Stomach (tissue), 9 donors: ENCODE measurements around the gene GEMIN5. TPM values are rescaled to one million over a fixed set of nuclear protein-coding genes. Genes with fewer than 3 reads are reported as not detected.

Experiments
- DNase-seq, 2 donors: peaks; one replicate each; pipeline versions ENCODE4 v3.0.0 to v3.0.0-alpha.2; 2013 to 2019
- H3K27ac ChIP-seq, 5 donors: fragments of 200-600 bp in 4 of 5; sonication (generic) in 4 of 5; one replicate each; pipeline ENCODE4 v1.5.1; 2013 to 2019; ENCODE audit warnings: mild to moderate bottlenecking in 1 of 5, moderate library complexity in 1 of 5
- H3K27me3 ChIP-seq, 3 donors: fragments of 200-600 bp; sonication (generic); one replicate each; pipeline ENCODE4 v1.5.1; 2017 to 2019; ENCODE audit warnings: mixed run types in 1 of 3
- H3K36me3 ChIP-seq, 4 donors: fragments of 200-600 bp; sonication (generic); 1 replicate in 3 of 4; 2 replicates in 1 of 4; pipeline ENCODE4 v1.5.1; 2016 to 2019
- H3K4me1 ChIP-seq, 4 donors: fragments of 200-600 bp; sonication (generic); one replicate each; pipeline ENCODE4 v1.5.1; 2016 to 2019
- H3K4me3 ChIP-seq, 4 donors: fragments of 200-600 bp; sonication (generic) in 3 of 4; one replicate each; pipeline ENCODE4 v1.5.1; 2016 to 2019; ENCODE audit warnings: mild to moderate bottlenecking in 1 of 4
- H3K9me3 ChIP-seq, 4 donors: fragments of 200-600 bp; sonication (generic); one replicate each; pipeline ENCODE4 v1.5.1; 2016 to 2019
- EP300 ChIP-seq: sonication (generic); formaldehyde crosslinking; IDR thresholded peaks from one replicate; pipeline ENCODE4 v1.6.1; 2017; ENCODE audit warnings: antibody characterized with exemption
- POLR2A ChIP-seq, 4 donors: fragments of 450-650 bp; IDR thresholded peaks; one replicate each; pipeline ENCODE4 v1.6.1; 2016; ENCODE audit warnings: antibody characterized with exemption in 4 of 4, control low read depth in 2 of 4, mild to moderate bottlenecking in 1 of 4, moderate library complexity in 1 of 4
- POLR2AphosphoS5 ChIP-seq, 3 donors: sonication (generic); formaldehyde crosslinking; IDR thresholded peaks; one replicate each; pipeline ENCODE4 v1.6.1; 2016; ENCODE audit warnings: antibody characterized with exemption in 3 of 3
- WGBS, 5 donors: extraction: QIAGEN DNeasy Blood & Tissue Kit in 3 of 5; methylation state at CpG; one replicate each; pipeline versions ENCODE4 v1.1.5 to v1.1.7; 2013 to 2018; 5-methylcytosine and 5-hydroxymethylcytosine counted together
- intact Hi-C: fragments of 100-400 bp; cut with DNase I; formaldehyde crosslinking; loops from one replicate; pipeline ENCODE4 v1.15.1; 2023; ENCODE audit warnings: low total_unique reads
- polyA plus RNA-seq, 3 donors: library from polyadenylated mRNA; stranded (reverse); fragments of 200-250 nt; gene quantifications; one replicate each; pipeline ENCODE4 v1.2.3, GENCODE V29; 2013
- total RNA-seq, 5 donors: library from RNA; depleted of rRNA; stranded (reverse); fragments of >200 nt; gene quantifications; one replicate each; pipeline versions ENCODE4 v1.1.0 to v1.2.3, GENCODE V29; 2014 to 2016
- TF ChIP-seq, protein P1 (sequence below), 7 experiments: fragments of 450-650 bp in 4 of 7; fragments of 200-600 bp in 3 of 7; sonication (generic) in 3 of 7; IDR thresholded peaks; one replicate each; pipeline ENCODE4 v1.5.1; 2016 to 2019; ENCODE audit warnings: antibody characterized with exemption in 7 of 7, control low read depth in 2 of 7, mild to moderate bottlenecking in 1 of 7
- donor health status: healthy with polysubstance abuse.
- donor health status: Bipolar disorder and iron deficiency.
- donor health status: healthy.

Gene GEMIN5
- total and polyA plus RNA-seq, 8 donors = 2.1 to 13.8 (median 4.6) TPM

DNA sequence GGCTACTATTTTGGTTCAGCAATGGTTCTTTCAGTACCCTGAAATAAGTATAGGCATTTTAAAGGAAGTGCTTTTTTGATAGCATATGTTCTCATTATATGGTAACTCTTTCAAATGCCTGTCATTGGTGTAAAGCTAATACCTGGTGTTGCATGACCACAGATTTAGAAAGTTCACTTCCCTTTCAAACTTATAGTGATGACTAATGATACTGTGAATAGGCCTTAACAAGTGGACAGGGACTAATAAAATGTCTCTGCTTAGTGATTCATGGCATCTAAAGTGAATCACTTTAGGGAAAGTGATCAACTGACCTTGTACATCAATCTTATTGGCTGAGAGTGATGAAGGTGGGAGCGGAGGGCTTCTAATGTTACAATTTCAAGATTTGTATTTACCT lies 24.5 kb upstream of the GEMIN5 start:
- TF ChIP-seq POLR2A (IDR thresholded peaks at IDR 0.05) (no peak), EP300 (no peak), POLR2AphosphoS5 (IDR thresholded peaks at IDR 0.05) (no peak)
- TF ChIP-seq, protein P1, sequence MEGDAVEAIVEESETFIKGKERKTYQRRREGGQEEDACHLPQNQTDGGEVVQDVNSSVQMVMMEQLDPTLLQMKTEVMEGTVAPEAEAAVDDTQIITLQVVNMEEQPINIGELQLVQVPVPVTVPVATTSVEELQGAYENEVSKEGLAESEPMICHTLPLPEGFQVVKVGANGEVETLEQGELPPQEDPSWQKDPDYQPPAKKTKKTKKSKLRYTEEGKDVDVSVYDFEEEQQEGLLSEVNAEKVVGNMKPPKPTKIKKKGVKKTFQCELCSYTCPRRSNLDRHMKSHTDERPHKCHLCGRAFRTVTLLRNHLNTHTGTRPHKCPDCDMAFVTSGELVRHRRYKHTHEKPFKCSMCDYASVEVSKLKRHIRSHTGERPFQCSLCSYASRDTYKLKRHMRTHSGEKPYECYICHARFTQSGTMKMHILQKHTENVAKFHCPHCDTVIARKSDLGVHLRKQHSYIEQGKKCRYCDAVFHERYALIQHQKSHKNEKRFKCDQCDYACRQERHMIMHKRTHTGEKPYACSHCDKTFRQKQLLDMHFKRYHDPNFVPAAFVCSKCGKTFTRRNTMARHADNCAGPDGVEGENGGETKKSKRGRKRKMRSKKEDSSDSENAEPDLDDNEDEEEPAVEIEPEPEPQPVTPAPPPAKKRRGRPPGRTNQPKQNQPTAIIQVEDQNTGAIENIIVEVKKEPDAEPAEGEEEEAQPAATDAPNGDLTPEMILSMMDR (IDR thresholded peaks at IDR 0.05) = no peak
- Histone ChIP-seq H3K27ac (no peak overlapping the region), H3K36me3 (peaks cover 22 to 91% (median 83%) of the 10 kb centered on the region in 4 donors), H3K4me3 (no peak overlapping the region), H3K4me1 (peaks cover 0 to 4% (median 0%) of the 10 kb centered on the region in 4 donors), H3K27me3 (no peaks in the 10 kb centered on the region), H3K9me3 (no peaks in the 10 kb centered on the region)
- no peak for DNase-seq
- intact Hi-C loops = no loop called here
- WGBS, 5 donors = 95 to 100% (median 100%) methylated on average over 1 of the region's 1 CpG

DNA sequence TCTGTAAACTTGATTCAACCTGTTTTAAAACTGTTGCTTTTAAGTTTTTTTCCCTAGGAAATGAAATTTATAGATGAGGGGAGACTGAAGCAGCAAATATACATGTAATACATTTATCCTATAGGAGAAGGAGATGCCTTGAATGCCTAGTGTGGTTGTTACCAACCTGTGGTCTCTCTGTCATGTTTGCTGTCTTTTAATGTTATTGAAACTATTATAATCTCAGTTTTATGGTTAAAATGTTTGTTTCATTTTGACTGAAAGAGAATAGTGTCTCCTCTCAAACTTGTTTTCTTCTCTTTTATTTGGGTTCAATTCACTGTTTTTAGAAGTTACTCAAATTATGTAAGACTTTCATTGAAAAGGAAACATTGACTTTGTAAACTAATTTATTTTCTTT lies 18.7 kb upstream of the GEMIN5 start:
- TF ChIP-seq POLR2AphosphoS5 (IDR thresholded peaks at IDR 0.05) = no peak
- TF ChIP-seq, protein P1 (IDR thresholded peaks at IDR 0.05) = no peak
- TF ChIP-seq EP300 = no peak
- no peak for TF ChIP-seq POLR2A (IDR thresholded peaks at IDR 0.05)
- H3K4me1 ChIP-seq = no peaks in the 10 kb centered on the region

DNA sequence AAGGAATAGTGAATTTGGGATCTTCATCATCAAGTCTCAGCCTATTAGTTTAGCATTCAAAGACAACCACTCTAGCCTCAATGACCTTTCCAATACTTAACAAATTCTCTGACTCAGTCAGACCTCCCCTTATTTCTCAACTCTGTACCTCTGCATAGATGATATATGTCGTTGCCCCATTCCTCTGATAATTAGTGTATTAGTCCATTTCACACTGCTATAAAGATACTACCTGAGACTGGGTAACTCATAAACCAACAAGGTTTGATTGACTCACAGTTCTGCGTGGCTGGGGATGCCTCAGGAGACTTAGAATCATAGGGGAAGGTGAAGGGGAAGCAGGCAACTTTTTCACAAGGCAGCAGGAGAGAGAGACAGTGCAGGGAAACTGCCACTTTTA lies 11.8 kb upstream of the GEMIN5 start:
- peaks cover 0 to 17% (median 8%) of the 10 kb centered on the region in 4 donors for H3K36me3 ChIP-seq
- WGBS, 5 donors = 70 to 90% (median 78%) methylated on average over 2 of the region's 2 CpGs
- TF ChIP-seq POLR2AphosphoS5 (IDR thresholded peaks at IDR 0.05) = no peak
- no peak for TF ChIP-seq EP300
- TF ChIP-seq POLR2A (IDR thresholded peaks at IDR 0.05) = no peak
- TF ChIP-seq, protein P1 (IDR thresholded peaks at IDR 0.05) = no peak
- intact Hi-C loops = no loop called here
- H3K27ac ChIP-seq = no peak overlapping the region
- no peak overlapping the region for H3K4me3 ChIP-seq
- DNase-seq = no peak
- no peaks in the 10 kb centered on the region for H3K9me3 ChIP-seq
- no peaks in the 10 kb centered on the region for H3K27me3 ChIP-seq
- peaks cover 0 to 49% (median 20%) of the 10 kb centered on the region in 4 donors for H3K4me1 ChIP-seq

More for the DNA sequence above, 18.7 kb upstream of the GEMIN5 start:
- H3K27ac ChIP-seq = no peak overlapping the region
- no peak overlapping the region for H3K4me3 ChIP-seq
- no peak for DNase-seq
- no peaks in the 10 kb centered on the region for H3K27me3 ChIP-seq
- intact Hi-C loops = no loop called here
- no peaks in the 10 kb centered on the region for H3K9me3 ChIP-seq
- H3K36me3 ChIP-seq = peaks cover 17 to 68% (median 59%) of the 10 kb centered on the region in 4 donors

DNA sequence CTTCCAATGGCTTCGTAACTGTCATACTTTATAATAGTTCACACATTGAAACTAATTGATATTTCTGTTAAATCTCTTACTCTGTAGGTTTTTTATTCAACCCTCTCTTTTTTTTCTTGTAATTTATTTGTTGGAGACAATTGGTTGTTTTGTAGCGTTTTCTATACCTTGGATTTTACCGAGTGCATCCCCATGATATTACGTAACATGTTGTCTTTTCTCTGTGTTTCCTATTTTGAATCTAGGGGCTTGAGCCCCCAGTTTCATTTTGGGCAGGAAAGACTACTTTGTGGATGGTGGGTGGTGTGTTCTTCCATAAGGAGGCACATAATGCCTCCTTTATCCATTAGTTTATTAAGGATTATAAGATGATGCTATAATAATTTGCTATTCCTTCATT lies 10.3 kb upstream of the GEMIN5 start:
- Histone ChIP-seq H3K4me1 (peaks cover 0 to 63% (median 26%) of the 10 kb centered on the region in 4 donors), H3K36me3 (peaks cover 0 to 15% (median 9%) of the 10 kb centered on the region in 4 donors), H3K27me3 (no peaks in the 10 kb centered on the region), H3K4me3 (no peak overlapping the region), H3K9me3 (no peaks in the 10 kb centered on the region), H3K27ac (no peak overlapping the region)
- intact Hi-C loops = no loop called here
- 95 to 99% (median 97%) methylated on average over 4 of the region's 4 CpGs for WGBS, 5 donors
- TF ChIP-seq, protein P1 (IDR thresholded peaks at IDR 0.05) = no peak
- TF ChIP-seq EP300 = no peak
- TF ChIP-seq POLR2AphosphoS5 (IDR thresholded peaks at IDR 0.05) = no peak
- TF ChIP-seq POLR2A (IDR thresholded peaks at IDR 0.05) = no peak
- no peak for DNase-seq
